GM23248 (cell line): Measurements from ENCODE around the gene HSD17B10. TPM values are rescaled to one million over a fixed set of nuclear protein-coding genes. Genes with fewer than 3 reads are reported as not detected.
A peak's percentile ranks its signal among the peaks of the same experiment; 100 is the strongest.

Source experiments
- DNase-seq: peaks from one replicate; pipeline ENCODE4 v3.0.0-alpha.2; 2015
- H2AFZ ChIP-seq: fragments of 200-600 bp; sonication (generic); 2 replicates; pipeline ENCODE4 v1.6.1; 2016; ENCODE audit warnings: antibody characterized with exemption
- H3F3A ChIP-seq: fragments of 200-600 bp; sonication (generic); 2 replicates; pipeline ENCODE4 v1.6.1; 2016; ENCODE audit warnings: mild to moderate bottlenecking, antibody characterized with exemption, mixed run types; ENCODE audit not compliant: insufficient read depth
- H3K27ac ChIP-seq: fragments of 200-600 bp; sonication (generic); 2 replicates; pipeline ENCODE4 v1.5.1; 2016; ENCODE audit warnings: mild to moderate bottlenecking
- H3K27me3 ChIP-seq: fragments of 200-600 bp; sonication (generic); replicated peaks from 2 replicates; pipeline ENCODE4 v1.6.1; 2016; ENCODE audit warnings: mild to moderate bottlenecking; ENCODE audit not compliant: insufficient read depth
- H3K36me3 ChIP-seq: fragments of 200-600 bp; sonication (generic); 2 replicates; pipeline ENCODE4 v1.6.1; 2016; ENCODE audit warnings: low read depth, mild to moderate bottlenecking
- H3K4me1 ChIP-seq: fragments of 200-600 bp; sonication (generic); 2 replicates; pipeline ENCODE4 v1.6.1; 2016; ENCODE audit warnings: mild to moderate bottlenecking; ENCODE audit not compliant: insufficient read depth
- H3K4me2 ChIP-seq: fragments of 200-600 bp; sonication (generic); one replicate; pipeline ENCODE4 v1.6.1; 2016; ENCODE audit warnings: mild to moderate bottlenecking; ENCODE audit not compliant: unreplicated experiment
- H3K4me3 ChIP-seq: fragments of 200-600 bp; sonication (generic); 2 replicates; pipeline ENCODE4 v1.5.1; 2016; ENCODE audit warnings: mild to moderate bottlenecking
- H3K79me2 ChIP-seq: fragments of 200-600 bp; sonication (generic); 2 replicates; pipeline ENCODE4 v1.6.1; 2016; ENCODE audit warnings: mild to moderate bottlenecking; ENCODE audit not compliant: insufficient read depth
- H3K9ac ChIP-seq: fragments of 200-600 bp; sonication (generic); 2 replicates; pipeline ENCODE4 v1.6.1; 2016; ENCODE audit warnings: mild to moderate bottlenecking
- H3K9me2 ChIP-seq: fragments of 200-600 bp; sonication (generic); 2 replicates; pipeline ENCODE4 v1.6.1; 2016; ENCODE audit warnings: mixed run types, mild to moderate bottlenecking, moderate library complexity; ENCODE audit not compliant: insufficient read depth
- H3K9me3 ChIP-seq: fragments of 200-600 bp; sonication (generic); one replicate; pipeline ENCODE4 v1.6.1; 2017; ENCODE audit warnings: low read depth
- H4K20me1 ChIP-seq: fragments of 200-600 bp; sonication (generic); 2 replicates; pipeline ENCODE4 v1.6.0; 2016; ENCODE audit not compliant: insufficient read depth
- EZH2 ChIP-seq: fragments of 200-600 bp; sonication (generic); IDR thresholded peaks from 2 replicates; pipeline ENCODE4 v1.6.1; 2018; ENCODE audit warnings: antibody characterized with exemption, mild to moderate bottlenecking; ENCODE audit not compliant: insufficient read depth, poor library complexity, severe bottlenecking
- EZH2phosphoT487 ChIP-seq: fragments of 200-600 bp; sonication (generic); IDR thresholded peaks from 2 replicates; pipeline ENCODE4 v1.6.1; 2018; ENCODE audit warnings: antibody characterized with exemption, moderate library complexity, mild to moderate bottlenecking, low read depth; ENCODE audit not compliant: insufficient read depth
- WGBS, 2 experiments: methylation state at CpG; one replicate each; pipeline ENCODE4 v1.1.6; 2015 to 2017; ENCODE audit warnings: low lambda C conversion rate in 2 of 2, low coverage in 1 of 2; ENCODE audit errors: missing lambda C conversion rate in 2 of 2; 5-methylcytosine and 5-hydroxymethylcytosine counted together
- in situ Hi-C: fragments of 300-500 bp; cut with MboI; formaldehyde crosslinking; loops from 2 replicates; pipeline ENCODE4 v1.15.0; 2020
- polyA plus RNA-seq: library from polyadenylated mRNA; unstranded; fragments of >200 nt; fragmentation: Nextera tagmentation; extraction: Ambion mirVana; gene quantifications from 2 replicates; pipeline ENCODE4 v1.2.1, GENCODE V29; 2016
- total RNA-seq: library from RNA; depleted of rRNA; stranded (reverse); fragments of >200 nt; shearing (Covaris generic); gene quantifications from 2 replicates; pipeline ENCODE4 v1.2.3, GENCODE V29; 2014

The HSD17B10 gene
- total and polyA plus RNA-seq, 2 experiments from 2014 or later, result 47.9 to 70.2 TPM

DNA sequence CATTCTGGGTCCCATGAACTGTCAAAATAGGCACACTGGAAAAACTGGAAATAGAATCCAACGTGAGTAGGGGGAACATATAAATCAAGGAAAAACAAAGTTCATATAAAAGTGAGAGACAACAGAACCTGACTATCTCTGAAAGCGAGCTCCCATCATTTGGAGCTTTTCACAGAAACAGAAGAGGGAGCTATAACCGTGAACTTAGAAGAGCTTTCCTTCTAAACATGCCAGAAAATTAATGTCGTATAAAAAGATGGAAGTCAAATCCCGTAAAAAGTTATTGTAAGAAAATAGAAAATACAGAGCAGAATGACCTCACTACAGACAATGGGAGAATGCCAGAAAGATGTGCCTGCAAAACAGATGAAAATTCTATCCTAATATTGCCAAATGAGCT lies 23.9 kb upstream of the HSD17B10 start:
- DNase-seq, result peak; percentile 58
- WGBS, 2 experiments, result 3 to 5% methylated on average over 5 of the region's 5 CpGs

DNA sequence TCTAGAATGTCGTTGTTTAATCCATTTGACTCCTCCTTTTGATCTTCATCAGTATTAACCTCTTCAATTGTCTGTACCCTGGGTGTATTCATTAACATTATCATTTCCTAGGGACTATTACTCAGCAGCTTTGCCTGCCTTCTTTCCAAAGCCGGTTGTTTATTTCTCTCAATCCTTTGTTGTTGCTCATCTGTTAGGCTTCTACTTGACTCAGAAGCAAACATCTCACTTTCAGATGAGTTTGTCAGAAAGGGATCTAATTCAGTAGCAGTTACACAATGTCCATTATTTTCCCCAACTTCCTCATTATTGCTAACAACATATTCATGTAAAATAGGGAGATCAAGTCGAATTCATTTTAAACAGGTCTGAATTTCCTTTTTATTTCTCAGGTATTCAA lies 22.1 kb upstream of the HSD17B10 start:
- Histone ChIP-seq H3K4me3 (no peak overlapping the region), H3F3A (peaks cover 17% of the 10 kb centered on the region), H2AFZ (no peak overlapping the region), H3K27ac (peak overlapping the region; percentile 71), H3K9me2 (no peaks in the 10 kb centered on the region), H3K9me3 (no peaks in the 10 kb centered on the region), H3K36me3 (no peaks in the 10 kb centered on the region), H3K4me2 (peak overlapping the region; percentile 2), H4K20me1 (no peaks in the 10 kb centered on the region), H3K4me1 (peaks cover 20% of the 10 kb centered on the region), H3K27me3 (no peaks in the 10 kb centered on the region), H3K9ac (peak overlapping the region; percentile 21; the same call in 1 of the 2 replicates), H3K79me2 (no peaks in the 10 kb centered on the region)
- in situ Hi-C loops, result no loop called here
- TF ChIP-seq EZH2 (no peak), EZH2phosphoT487 (no peak)
- DNase-seq, result peak; percentile 78
- 0 to 4% methylated on average over 3 of the region's 3 CpGs for WGBS, 2 experiments

More for the DNA sequence above, 23.9 kb upstream of the HSD17B10 start:
- Histone ChIP-seq H3F3A (peaks cover 17% of the 10 kb centered on the region), H4K20me1 (no peaks in the 10 kb centered on the region), H3K4me3 (peak overlapping the region; percentile 35; the same call in 1 of the 2 replicates), H3K4me1 (peaks cover 20% of the 10 kb centered on the region), H3K9me3 (no peaks in the 10 kb centered on the region), H3K36me3 (no peaks in the 10 kb centered on the region), H3K4me2 (peak overlapping the region; percentile 61), H3K27me3 (no peaks in the 10 kb centered on the region), H3K79me2 (no peaks in the 10 kb centered on the region), H3K9me2 (no peaks in the 10 kb centered on the region), H2AFZ (peak overlapping the region; percentile 91), H3K27ac (peak overlapping the region; percentile 41), H3K9ac (peak overlapping the region; percentile 5; the same call in 1 of the 2 replicates)
- no peak for TF ChIP-seq EZH2phosphoT487
- TF ChIP-seq EZH2, result no peak
- in situ Hi-C loops, result no loop called here

DNA sequence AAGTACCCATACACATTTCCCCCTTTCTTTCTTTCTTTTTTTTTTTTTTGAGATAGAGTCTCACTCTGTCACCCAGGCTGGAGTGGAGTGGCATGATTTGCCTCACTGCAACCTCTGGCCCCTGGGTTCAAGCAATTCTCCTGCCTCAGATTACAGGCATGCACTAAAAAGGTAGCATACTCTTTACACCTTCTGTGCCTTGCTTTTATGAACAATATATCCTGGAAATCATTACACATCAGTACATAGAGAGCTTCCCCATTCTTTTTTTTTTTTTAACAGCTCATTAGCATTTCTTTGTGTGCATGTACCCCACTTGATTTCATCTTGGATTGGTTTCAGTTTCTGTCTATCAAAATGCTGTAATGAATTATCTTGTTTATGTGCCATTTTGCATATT lies 18.6 kb upstream of the HSD17B10 start:
- H3K27ac ChIP-seq, result no peak overlapping the region
- TF ChIP-seq EZH2phosphoT487, result no peak
- TF ChIP-seq EZH2, result no peak
- no peak for DNase-seq
- no peak overlapping the region for H3K4me3 ChIP-seq
- no peaks in the 10 kb centered on the region for H3K27me3 ChIP-seq
- no peaks in the 10 kb centered on the region for H3K79me2 ChIP-seq
- no peaks in the 10 kb centered on the region for H3K9me3 ChIP-seq
- in situ Hi-C loops, result no loop called here
- H3F3A ChIP-seq, result peaks cover 17% of the 10 kb centered on the region
- H4K20me1 ChIP-seq, result no peaks in the 10 kb centered on the region
- H3K9me2 ChIP-seq, result no peaks in the 10 kb centered on the region
- peaks cover 19% of the 10 kb centered on the region for H3K4me1 ChIP-seq
- no peak overlapping the region for H2AFZ ChIP-seq
- H3K9ac ChIP-seq, result no peak overlapping the region
- H3K36me3 ChIP-seq, result no peaks in the 10 kb centered on the region
- no peak overlapping the region for H3K4me2 ChIP-seq

DNA sequence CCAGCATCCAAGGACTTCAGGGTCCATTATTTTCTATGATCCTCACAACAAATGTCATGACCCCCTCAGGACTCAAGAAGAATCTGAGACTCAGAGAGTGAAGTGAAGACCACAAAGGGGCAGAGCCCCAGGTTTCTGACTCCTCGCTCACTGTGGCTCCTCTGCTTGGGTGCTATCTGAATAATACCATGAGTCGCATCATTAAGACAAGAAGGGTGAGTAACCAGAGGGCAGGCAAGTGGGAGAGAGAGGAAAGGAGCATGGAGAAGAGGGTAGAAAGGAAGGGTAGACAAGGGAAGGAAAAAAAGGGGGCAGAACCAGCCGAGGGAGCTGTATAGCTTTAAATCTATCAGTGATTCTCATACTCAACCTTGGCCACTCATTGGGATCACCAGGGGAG lies 15.5 kb upstream of the HSD17B10 start:
- H3F3A ChIP-seq, result no peaks in the 10 kb centered on the region
- no peaks in the 10 kb centered on the region for H4K20me1 ChIP-seq
- H3K36me3 ChIP-seq, result no peaks in the 10 kb centered on the region
- no peak overlapping the region for H3K27ac ChIP-seq
- 28 to 32% methylated on average over 3 of the region's 3 CpGs for WGBS, 2 experiments
- DNase-seq, result peak; percentile 53
- TF ChIP-seq EZH2phosphoT487 (no peak), EZH2 (no peak)
- H3K79me2 ChIP-seq, result no peaks in the 10 kb centered on the region
- H3K4me3 ChIP-seq, result no peak overlapping the region
- no peaks in the 10 kb centered on the region for H3K9me3 ChIP-seq
- no peak overlapping the region for H3K9ac ChIP-seq
- peaks cover 8% of the 10 kb centered on the region for H3K4me1 ChIP-seq
- no peaks in the 10 kb centered on the region for H3K9me2 ChIP-seq
- no peak overlapping the region for H2AFZ ChIP-seq
- no peaks in the 10 kb centered on the region for H3K27me3 ChIP-seq
- in situ Hi-C loops, result no loop called here
- no peak overlapping the region for H3K4me2 ChIP-seq

DNA sequence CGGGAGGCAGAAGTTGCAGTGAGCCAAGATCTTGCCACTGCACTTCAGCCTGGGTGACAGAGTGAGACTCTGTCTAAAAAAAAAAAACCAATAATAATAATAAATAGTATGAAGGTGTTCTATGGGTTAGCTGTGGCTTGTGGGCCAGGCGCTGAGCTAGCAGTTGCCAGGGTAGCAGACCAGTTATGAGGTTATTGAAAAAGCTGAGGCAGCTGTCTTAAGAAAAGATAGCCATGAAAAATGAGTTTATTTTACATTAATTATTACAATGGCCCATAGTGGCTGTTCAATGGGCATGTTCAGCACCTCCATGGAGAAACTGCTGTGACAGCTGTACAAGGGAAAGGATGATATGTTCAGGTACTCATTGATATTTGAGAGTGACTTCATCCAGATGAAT lies 13.3 kb upstream of the HSD17B10 start:
- no peaks in the 10 kb centered on the region for H3K9me2 ChIP-seq
- H2AFZ ChIP-seq, result no peak overlapping the region
- H4K20me1 ChIP-seq, result no peaks in the 10 kb centered on the region
- in situ Hi-C loops, result no loop called here
- H3K9ac ChIP-seq, result no peak overlapping the region
- DNase-seq, result no peak
- TF ChIP-seq EZH2phosphoT487, result no peak
- TF ChIP-seq EZH2, result no peak
- H3K9me3 ChIP-seq, result no peaks in the 10 kb centered on the region
- H3K4me2 ChIP-seq, result no peak overlapping the region
- 89 to 92% methylated on average over 1 to 2 of the region's 2 CpGs for whole genome bisulfite sequencing, 2 experiments
- no peaks in the 10 kb centered on the region for H3K27me3 ChIP-seq
- no peaks in the 10 kb centered on the region for H3K79me2 ChIP-seq
- peaks cover 8% of the 10 kb centered on the region for H3K4me1 ChIP-seq
- no peaks in the 10 kb centered on the region for H3F3A ChIP-seq
- H3K27ac ChIP-seq, result no peak overlapping the region
- H3K36me3 ChIP-seq, result no peaks in the 10 kb centered on the region
- H3K4me3 ChIP-seq, result no peak overlapping the region
